HG03575 (cell line): Measurements from ENCODE around the gene ZNHIT6.
A peak's percentile ranks its signal among the peaks of the same experiment; 100 is the strongest.
"Not testable (repeated sequence)": the region's sequence is repeated elsewhere in the genome, so short reads cannot be mapped to it uniquely, and the experiment has no call there.

Experiments
- ATAC-seq: cut with Tn5 transposase; IDR thresholded peaks from one replicate; pipeline ENCODE4 v1.9.1; 2021; ENCODE audit not compliant: unreplicated experiment, insufficient number of reproducible peaks, low FRiP score; ENCODE audit errors: extremely low read depth

The ZNHIT6 gene, protein sequence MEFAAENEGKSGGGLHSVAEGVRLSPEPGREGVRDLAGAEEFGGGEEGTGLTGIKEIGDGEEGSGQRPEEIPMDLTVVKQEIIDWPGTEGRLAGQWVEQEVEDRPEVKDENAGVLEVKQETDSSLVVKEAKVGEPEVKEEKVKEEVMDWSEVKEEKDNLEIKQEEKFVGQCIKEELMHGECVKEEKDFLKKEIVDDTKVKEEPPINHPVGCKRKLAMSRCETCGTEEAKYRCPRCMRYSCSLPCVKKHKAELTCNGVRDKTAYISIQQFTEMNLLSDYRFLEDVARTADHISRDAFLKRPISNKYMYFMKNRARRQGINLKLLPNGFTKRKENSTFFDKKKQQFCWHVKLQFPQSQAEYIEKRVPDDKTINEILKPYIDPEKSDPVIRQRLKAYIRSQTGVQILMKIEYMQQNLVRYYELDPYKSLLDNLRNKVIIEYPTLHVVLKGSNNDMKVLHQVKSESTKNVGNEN

DNA sequence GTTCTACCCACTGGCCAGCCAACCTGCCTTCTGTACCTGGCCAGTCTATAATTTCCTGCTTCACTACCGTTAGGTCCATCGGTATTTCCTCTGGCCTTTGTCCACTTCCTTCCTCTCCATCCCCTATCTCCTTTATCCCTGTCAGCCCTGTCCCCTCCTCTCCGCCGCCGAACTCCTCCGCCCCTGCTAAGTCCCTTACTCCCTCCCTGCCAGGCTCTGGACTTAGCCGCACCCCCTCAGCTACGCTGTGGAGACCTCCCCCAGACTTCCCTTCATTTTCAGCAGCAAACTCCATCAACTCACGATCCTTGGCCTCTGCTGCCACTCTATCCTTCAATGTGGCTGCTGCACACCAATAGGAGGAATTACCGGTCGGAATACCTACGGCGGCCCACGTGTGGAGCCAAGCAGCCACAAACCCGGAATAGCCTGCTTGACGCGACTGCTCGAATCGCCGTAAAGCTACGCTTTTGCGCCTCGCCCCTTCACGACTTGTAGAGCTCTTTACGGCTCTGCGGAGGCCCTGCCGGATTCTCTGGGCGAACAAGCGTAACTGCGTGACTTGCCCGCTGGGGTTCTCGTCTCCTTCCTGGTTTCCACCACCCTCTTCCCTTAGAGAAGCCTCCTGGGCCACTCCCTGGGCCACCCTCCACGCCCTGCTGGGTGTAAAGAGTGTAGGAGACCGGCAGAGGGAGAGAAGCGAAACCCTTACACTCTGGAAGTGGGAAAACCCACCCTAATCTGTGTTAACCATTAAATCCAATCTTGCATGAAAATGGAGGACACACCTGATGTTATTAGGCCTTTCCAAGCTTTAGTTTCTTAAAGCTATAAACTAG is at the start of gene ZNHIT6:
ZNHIT6 (minus strand) TSS at position 444 of the 839 bp plus-strand sequence; CDS start at position 295, 149 bp downstream.
- ATAC-seq, result peak; percentile 77

GRCh38 chr1:85756864-85757263 is 48.6 kb upstream of the ZNHIT6 start:
- no peak for ATAC-seq

GRCh38 chr1:85748120-85748519 is 39.9 kb upstream of the ZNHIT6 start:
- ATAC-seq, result no peak

DNA sequence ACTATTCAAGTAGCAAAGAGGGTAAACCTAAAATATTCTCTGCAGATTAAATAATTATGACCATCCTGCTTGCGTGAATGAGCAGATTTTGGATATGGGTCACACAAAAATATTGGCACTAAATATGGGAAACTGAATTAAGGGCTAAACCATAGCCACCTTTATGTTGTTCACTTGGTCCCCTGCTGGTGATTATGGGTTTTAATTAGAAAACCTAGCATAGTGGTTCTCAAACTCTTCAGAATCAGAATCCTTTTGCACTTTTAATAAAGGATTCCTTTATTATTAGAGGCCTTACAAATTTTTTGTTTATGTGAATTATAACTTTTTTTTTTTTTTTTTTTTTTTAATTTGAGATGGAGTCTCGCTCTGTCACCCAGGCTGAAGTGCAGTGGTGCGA is 38.5 kb upstream of the ZNHIT6 start:
- no peak for ATAC-seq

DNA sequence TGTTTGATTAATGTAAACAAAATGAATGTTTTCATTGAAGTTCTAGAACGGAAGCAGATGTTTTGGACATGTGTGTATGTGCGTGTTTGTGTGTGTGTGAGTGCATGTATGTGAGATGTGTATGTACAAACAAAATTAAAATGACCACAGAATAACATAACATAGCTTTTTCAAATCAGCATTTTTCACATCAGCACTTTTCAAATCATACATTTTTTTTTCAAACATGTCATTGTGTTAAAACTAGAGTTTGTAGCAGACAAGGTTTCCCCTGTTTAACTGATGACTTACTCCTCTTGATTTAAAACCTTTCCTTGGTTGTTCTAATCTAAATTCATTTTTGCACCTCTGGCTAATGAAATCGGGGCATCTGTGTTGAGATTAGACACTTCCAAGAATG is 35.6 kb upstream of the ZNHIT6 start:
- ATAC-seq, result no peak

- no peak for ATAC-seq
Observed at GRCh38 chr1:85734931-85735330, 26.7 kb upstream of the ZNHIT6 start.

- ATAC-seq, result no peak
Observed at GRCh38 chr1:85718678-85719340, 10.6 kb upstream of the ZNHIT6 start.

- ATAC-seq, result not testable (repeated sequence)
Observed at GRCh38 chr1:85714418-85715114, 6.3 kb upstream of the ZNHIT6 start.

- no peak for ATAC-seq
Observed at GRCh38 chr1:85708829-85709227, 595 bp upstream of the ZNHIT6 start.

GRCh38 chr1:85707267-85707989 is 805 bp downstream of the ZNHIT6 start:
- peak; percentile 8 for ATAC-seq

- ATAC-seq, result no peak
Observed at GRCh38 chr1:85705940-85706339, 2.3 kb downstream of the ZNHIT6 start.

- ATAC-seq, result no peak
Observed at GRCh38 chr1:85700422-85700821, 7.8 kb downstream of the ZNHIT6 start.

- ATAC-seq, result no peak
Observed at GRCh38 chr1:85697895-85698294, 10.3 kb downstream of the ZNHIT6 start.

DNA sequence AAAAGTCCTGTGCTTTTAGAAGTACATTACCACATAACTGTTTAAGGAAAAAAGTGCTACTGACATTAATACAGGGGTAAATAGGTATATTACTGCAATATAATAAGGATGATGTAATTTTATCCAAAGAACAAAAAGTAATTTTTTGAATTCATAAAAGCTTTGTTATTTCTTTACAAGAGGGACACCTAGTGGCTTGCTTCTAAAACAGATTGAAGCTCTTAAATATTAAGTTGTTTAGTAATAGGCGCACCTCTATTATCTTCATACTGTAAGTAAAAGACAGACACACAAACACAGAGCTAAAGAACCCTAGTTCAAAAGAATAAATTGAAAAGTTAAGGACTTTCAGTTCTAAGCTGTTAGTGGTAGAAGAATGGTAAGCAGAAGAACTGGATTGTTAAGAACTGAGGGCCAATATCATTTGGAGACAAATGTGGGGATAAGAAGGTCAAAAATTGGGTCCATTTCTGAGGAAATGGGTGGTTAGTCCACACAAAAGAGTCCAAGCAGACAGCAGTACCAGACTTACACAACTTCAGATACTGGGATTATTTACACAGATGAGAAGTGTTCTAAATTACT is 15.4 kb downstream of the ZNHIT6 start:
- no peak for ATAC-seq

- ATAC-seq, result no peak
Observed at GRCh38 chr1:85689775-85690404, 18.3 kb downstream of the ZNHIT6 start.

- ATAC-seq, result no peak
Observed at GRCh38 chr1:85683292-85684025, 24.8 kb downstream of the ZNHIT6 start.

DNA sequence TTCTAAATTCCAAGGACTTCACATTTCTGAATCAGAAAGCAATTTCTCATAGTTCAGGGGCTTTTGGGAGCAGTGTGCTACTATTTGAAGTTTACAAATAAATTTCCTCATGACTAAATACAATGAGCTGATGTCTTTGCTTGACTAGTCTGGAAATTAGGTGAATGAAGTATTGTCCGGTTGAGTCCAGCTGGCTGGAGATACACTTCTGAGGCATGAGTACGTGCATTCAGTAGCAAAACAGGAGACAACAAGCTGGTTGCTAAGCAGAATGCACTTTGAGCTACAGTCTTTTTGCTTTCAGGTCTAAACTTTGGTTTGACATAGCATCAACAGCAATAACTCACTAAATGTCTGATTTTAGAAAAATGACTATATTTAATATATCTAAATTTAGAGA is 27.1 kb downstream of the ZNHIT6 start:
- ATAC-seq, result no peak
